AG04450 (cell line): Measurements from ENCODE around the gene TWF2. TPM values are rescaled to one million over a fixed set of nuclear protein-coding genes. Genes with fewer than 3 reads are reported as not detected.

ENCODE experiments used
- CTCF ChIA-PET: fragments of 300-600, 350-600 bp; formaldehyde crosslinking; extraction: SDS; loops from one replicate; lab custom pipeline; 2022; ENCODE audit warnings: antibody characterized with exemption, inconsistent platforms; lab: Charles Lee
- POLR2A ChIA-PET: fragments of 350-600 bp; formaldehyde crosslinking; extraction: SDS; loops from one replicate; lab custom pipeline; 2021; ENCODE audit warnings: antibody characterized with exemption, inconsistent platforms; lab: Yijun Ruan, JAX
- DNase-seq: peaks from one replicate; pipeline ENCODE4 v3.0.0-alpha.2; 2011; ENCODE audit warnings: low read depth, low spot score
- H3K27ac ChIP-seq: one replicate; pipeline ENCODE4 v1.5.1; 2012; ENCODE audit warnings: low read depth, low read length, control low read depth
- H3K27me3 ChIP-seq: one replicate; pipeline ENCODE4 v1.6.0; 2012; ENCODE audit warnings: low read length; ENCODE audit not compliant: control insufficient read depth, insufficient read depth
- H3K4me3 ChIP-seq: 2 replicates; pipeline ENCODE4 v1.5.1; 2011; ENCODE audit warnings: mild to moderate bottlenecking, low read depth, low read length, control low read depth
- H3K9me3 ChIP-seq: 2 replicates; pipeline ENCODE4 v1.5.1; 2012; ENCODE audit warnings: low read length; ENCODE audit not compliant: control insufficient read depth, insufficient read depth
- polyA plus RNA-seq: library from polyadenylated mRNA; depleted of rRNA; stranded (reverse); fragments of >200 nt; gene quantifications from 2 replicates; pipeline ENCODE4 v1.2.3, GENCODE V29; 2011
- TF ChIP-seq, protein P1 (sequence below): IDR thresholded peaks from 2 replicates; pipeline ENCODE4 v1.5.1; 2011; ENCODE audit warnings: low read depth, low read length, control low read depth, inconsistent platforms

TWF2 gene
- polyA plus RNA-seq, 1 experiment: 96.6 TPM

GRCh38 chr3:52248816-52249547 lies 10.0 kb upstream of the TWF2 start:
- Histone ChIP-seq H3K9me3 (peaks cover 2% of the 10 kb centered on the region; the same call in 1 of the 2 replicates), H3K4me3 (no peak overlapping the region), H3K27ac (no peak overlapping the region), H3K27me3 (no peaks in the 10 kb centered on the region)
- TF ChIP-seq, protein P1, sequence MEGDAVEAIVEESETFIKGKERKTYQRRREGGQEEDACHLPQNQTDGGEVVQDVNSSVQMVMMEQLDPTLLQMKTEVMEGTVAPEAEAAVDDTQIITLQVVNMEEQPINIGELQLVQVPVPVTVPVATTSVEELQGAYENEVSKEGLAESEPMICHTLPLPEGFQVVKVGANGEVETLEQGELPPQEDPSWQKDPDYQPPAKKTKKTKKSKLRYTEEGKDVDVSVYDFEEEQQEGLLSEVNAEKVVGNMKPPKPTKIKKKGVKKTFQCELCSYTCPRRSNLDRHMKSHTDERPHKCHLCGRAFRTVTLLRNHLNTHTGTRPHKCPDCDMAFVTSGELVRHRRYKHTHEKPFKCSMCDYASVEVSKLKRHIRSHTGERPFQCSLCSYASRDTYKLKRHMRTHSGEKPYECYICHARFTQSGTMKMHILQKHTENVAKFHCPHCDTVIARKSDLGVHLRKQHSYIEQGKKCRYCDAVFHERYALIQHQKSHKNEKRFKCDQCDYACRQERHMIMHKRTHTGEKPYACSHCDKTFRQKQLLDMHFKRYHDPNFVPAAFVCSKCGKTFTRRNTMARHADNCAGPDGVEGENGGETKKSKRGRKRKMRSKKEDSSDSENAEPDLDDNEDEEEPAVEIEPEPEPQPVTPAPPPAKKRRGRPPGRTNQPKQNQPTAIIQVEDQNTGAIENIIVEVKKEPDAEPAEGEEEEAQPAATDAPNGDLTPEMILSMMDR: no peak
- ChIA-PET POLR2A (interaction anchor here (1.0 to 1.8 kb wide), 4 partner anchors 10 to 30 kb away, joined by 3 to 6 read pairs (median 4); partner anchors contain the start of genes TWF2 and WDR82), CTCF (interaction anchor here (0.5 kb wide), 1 partner anchor 83 kb away, joined by 5 read pairs; no protein-coding TSS in a partner anchor)
- DNase-seq: no peak

DNA sequence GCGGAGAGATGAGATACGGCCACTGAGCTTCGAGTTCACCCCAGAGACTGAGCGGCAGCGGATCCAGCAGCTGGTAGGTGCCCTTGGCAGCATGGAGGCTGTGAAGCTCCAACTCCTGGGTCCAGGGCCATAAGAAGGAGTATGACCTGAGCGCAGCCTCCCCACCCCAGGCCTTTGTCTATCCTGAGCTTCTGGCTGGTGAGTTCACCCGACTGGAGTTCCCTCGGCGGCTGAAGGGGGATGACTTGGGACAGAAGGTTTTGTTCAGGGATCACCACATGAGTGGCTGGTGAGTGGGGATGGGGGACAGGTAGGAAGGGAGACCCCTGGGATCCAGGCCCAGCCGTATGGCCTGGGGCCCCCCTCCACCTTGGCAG lies 9.2 kb upstream of the TWF2 start:
- H3K4me3 ChIP-seq: no peak overlapping the region
- TF ChIP-seq, protein P1: no peak
- peaks cover 9% of the 10 kb centered on the region for H3K9me3 ChIP-seq
- ChIA-PET POLR2A (interaction anchor here (1.0 to 1.3 kb wide), 2 partner anchors 29 to 31 kb away, joined by 3 to 4 read pairs; partner anchors contain the start of gene WDR82), CTCF (no interaction called here)
- no peak overlapping the region for H3K27ac ChIP-seq
- H3K27me3 ChIP-seq: no peaks in the 10 kb centered on the region
- DNase-seq: no peak

- ChIA-PET POLR2A (no interaction called here), CTCF (no interaction called here)
Measured at GRCh38 chr3:52247409-52248164, 8.6 kb upstream of the TWF2 start.

GRCh38 chr3:52246728-52247408 lies 7.9 kb upstream of the TWF2 start:
- Histone ChIP-seq H3K9me3 (peaks cover 9% of the 10 kb centered on the region), H3K4me3 (peak overlapping the region; percentile 67), H3K27me3 (no peaks in the 10 kb centered on the region), H3K27ac (no peak overlapping the region)
- TF ChIP-seq, protein P1: no peak
- ChIA-PET CTCF (interaction anchor here (1.1 kb wide), 1 partner anchor 27 kb away, joined by 3 read pairs; no protein-coding TSS in a partner anchor), POLR2A (interaction anchor here (1.2 to 1.8 kb wide), 4 partner anchors 8 to 31 kb away, joined by 5 to 14 read pairs (median 8); partner anchors contain the start of gene WDR82)
- DNase-seq: no peak

More at GRCh38 chr3:52247409-52248164, 8.6 kb upstream of the TWF2 start:
- Histone ChIP-seq H3K9me3 (peaks cover 9% of the 10 kb centered on the region), H3K27ac (no peak overlapping the region), H3K4me3 (no peak overlapping the region), H3K27me3 (no peaks in the 10 kb centered on the region)
- TF ChIP-seq, protein P1: no peak
- DNase-seq: no peak
